ENCODE data around the gene C1orf159. TPM values are rescaled to one million over a fixed set of nuclear protein-coding genes. Genes with fewer than 3 reads are reported as not detected.

The C1orf159 gene
- total RNA-seq, 2 donors from 2014 or later = 8.8 to 13.2 TPM

- intact Hi-C loops (cut with DNase I) = no loop called here
- DNase-seq (no peak), ATAC-seq (no peak)
- Histone ChIP-seq H3K4me1 (peaks cover 17% of the 10 kb centered on the region), H3K27ac (no peak overlapping the region), H3K4me3 (no peak overlapping the region), H3K27me3 (no peaks in the 10 kb centered on the region), H3K36me3 (replicated peaks in 1 of 2; ENCODE audit: insufficient read depth in 1 of 2, low read depth in 2 of 2) (no peaks in the 10 kb centered on the region), H3K9me3 (no peaks in the 10 kb centered on the region)
- no peak for TF ChIP-seq POLR2A (IDR thresholded peaks at IDR 0.05)
- TF ChIP-seq, protein P1, sequence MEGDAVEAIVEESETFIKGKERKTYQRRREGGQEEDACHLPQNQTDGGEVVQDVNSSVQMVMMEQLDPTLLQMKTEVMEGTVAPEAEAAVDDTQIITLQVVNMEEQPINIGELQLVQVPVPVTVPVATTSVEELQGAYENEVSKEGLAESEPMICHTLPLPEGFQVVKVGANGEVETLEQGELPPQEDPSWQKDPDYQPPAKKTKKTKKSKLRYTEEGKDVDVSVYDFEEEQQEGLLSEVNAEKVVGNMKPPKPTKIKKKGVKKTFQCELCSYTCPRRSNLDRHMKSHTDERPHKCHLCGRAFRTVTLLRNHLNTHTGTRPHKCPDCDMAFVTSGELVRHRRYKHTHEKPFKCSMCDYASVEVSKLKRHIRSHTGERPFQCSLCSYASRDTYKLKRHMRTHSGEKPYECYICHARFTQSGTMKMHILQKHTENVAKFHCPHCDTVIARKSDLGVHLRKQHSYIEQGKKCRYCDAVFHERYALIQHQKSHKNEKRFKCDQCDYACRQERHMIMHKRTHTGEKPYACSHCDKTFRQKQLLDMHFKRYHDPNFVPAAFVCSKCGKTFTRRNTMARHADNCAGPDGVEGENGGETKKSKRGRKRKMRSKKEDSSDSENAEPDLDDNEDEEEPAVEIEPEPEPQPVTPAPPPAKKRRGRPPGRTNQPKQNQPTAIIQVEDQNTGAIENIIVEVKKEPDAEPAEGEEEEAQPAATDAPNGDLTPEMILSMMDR (IDR thresholded peaks at IDR 0.05) = no peak
- WGBS, 2 donors = 76 to 81% methylated on average over 11 to 14 of the region's 14 CpGs
Measured at GRCh38 chr1:1074631-1075147, 41.2 kb downstream of the C1orf159 start.

- intact Hi-C loops (cut with DNase I) = no loop called here
- Histone ChIP-seq H3K9me3 (no peaks in the 10 kb centered on the region), H3K27ac (peak within 1 kb of the TSS in 3 of 4 donors; percentile 12 to 62 (median 21)), H3K4me1 (peaks cover 16% of the 10 kb centered on the region), H3K4me3 (no peak within 1 kb of the TSS), H3K36me3 (replicated peaks in 1 of 2; ENCODE audit: insufficient read depth in 1 of 2, low read depth in 2 of 2) (no peaks in the 10 kb centered on the region), H3K27me3 (no peaks in the 10 kb centered on the region)
- DNase-seq (peak; percentile 37 to 73 (median 53)), ATAC-seq (peak; percentile 41)
- WGBS, 2 donors = 35 to 46% methylated on average over 4 to 32 of the region's 35 CpGs
- TF ChIP-seq POLR2A (IDR thresholded peaks at IDR 0.05) = peak; percentile 20 to 42 (median 37)
- TF ChIP-seq, protein P1 (IDR thresholded peaks at IDR 0.05) = no peak
Measured at GRCh38 chr1:1073743-1074587, 41.9 kb downstream of the C1orf159 start, which contains the start of gene RNF223. Gene RNF223 (minus strand): TSS chr1:1074306. CDS start chr1:1072566, 1,740 bp downstream.

- TF ChIP-seq, protein P1 (IDR thresholded peaks at IDR 0.05) = no peak
- TF ChIP-seq POLR2A (IDR thresholded peaks at IDR 0.05) = no peak
- intact Hi-C loops (cut with DNase I) = no loop called here
- WGBS, 2 donors = 67 to 70% methylated on average over 8 to 28 of the region's 28 CpGs
- no peaks in the 10 kb centered on the region for H3K27me3 ChIP-seq
- DNase-seq (no peak), ATAC-seq (no peak)
- H3K9me3 ChIP-seq = no peaks in the 10 kb centered on the region
- H3K4me1 ChIP-seq = peaks cover 21% of the 10 kb centered on the region
- H3K27ac ChIP-seq = peak overlapping the region in 2 of 4 donors; percentile 21 to 62
- H3K36me3 ChIP-seq (replicated peaks in 1 of 2; ENCODE audit: insufficient read depth in 1 of 2, low read depth in 2 of 2) = no peaks in the 10 kb centered on the region
- no peak overlapping the region for H3K4me3 ChIP-seq
Measured at GRCh38 chr1:1072849-1073742, 42.8 kb downstream of the C1orf159 start.

DNA sequence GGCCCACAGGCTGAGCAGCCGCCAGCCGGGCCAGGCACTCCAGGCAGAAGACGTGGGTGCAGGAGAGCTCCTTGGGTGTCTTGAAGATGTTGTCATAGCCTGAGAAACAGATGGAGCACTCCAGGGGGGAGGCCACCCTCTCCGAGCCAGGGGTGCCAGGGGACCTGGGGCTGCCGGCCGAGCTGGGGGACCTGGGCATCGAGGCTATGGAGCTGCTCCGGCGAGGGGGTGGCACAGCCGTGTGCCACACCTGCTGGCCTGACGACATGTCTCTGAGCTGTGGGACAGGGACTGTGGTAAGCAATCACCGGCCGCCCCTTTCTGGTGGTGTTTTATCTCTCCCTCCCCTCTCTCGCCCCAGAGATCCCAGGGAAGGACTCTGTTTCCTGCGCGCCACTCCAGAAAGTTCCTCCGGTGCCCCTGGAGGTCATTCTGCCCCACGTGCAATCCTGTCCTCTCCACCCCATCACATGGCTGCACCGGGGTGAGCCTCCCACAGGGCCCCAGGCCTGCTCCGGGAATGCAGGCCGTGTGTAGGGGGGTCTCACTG lies 43.5 kb downstream of the C1orf159 start:
- H3K4me1 ChIP-seq = peaks cover 24% of the 10 kb centered on the region
- no peaks in the 10 kb centered on the region for H3K27me3 ChIP-seq
- intact Hi-C loops (cut with DNase I) = no loop called here
- TF ChIP-seq, protein P1 (IDR thresholded peaks at IDR 0.05) = no peak
- no peak for TF ChIP-seq POLR2A (IDR thresholded peaks at IDR 0.05)
- no peak overlapping the region for H3K4me3 ChIP-seq
- H3K27ac ChIP-seq = no peak overlapping the region
- WGBS, 2 donors = 67 to 70% methylated on average over 9 to 20 of the region's 21 CpGs
- H3K9me3 ChIP-seq = no peaks in the 10 kb centered on the region
- ATAC-seq = no peak
- H3K36me3 ChIP-seq (replicated peaks in 1 of 2; ENCODE audit: insufficient read depth in 1 of 2, low read depth in 2 of 2) = no peaks in the 10 kb centered on the region
- no peak for DNase-seq
